Testis (tissue), 3 donors: ENCODE data around the gene VAMP8. TPM values are rescaled to one million over a fixed set of nuclear protein-coding genes. Genes with fewer than 3 reads are reported as not detected.

Experiments
- DNase-seq: peaks from one replicate; pipeline ENCODE4 v3.0.0-alpha.2; 2019
- H3K27ac ChIP-seq, 2 donors: fragments of 200-600 bp; sonication (generic); one replicate each; pipeline ENCODE4 v1.5.1; 2019
- H3K27me3 ChIP-seq: fragments of 200-600 bp; sonication (generic); one replicate; pipeline ENCODE4 v1.5.1; 2019
- H3K36me3 ChIP-seq: fragments of 200-600 bp; sonication (generic); one replicate; pipeline ENCODE4 v1.5.1; 2017; ENCODE audit warnings: low read depth; ENCODE audit errors: missing control alignments
- H3K4me1 ChIP-seq: fragments of 200-600 bp; sonication (generic); one replicate; pipeline ENCODE4 v1.5.1; 2019
- H3K4me3 ChIP-seq, 2 donors: fragments of 200-600 bp; sonication (generic); one replicate each; pipeline ENCODE4 v1.5.1; 2017 to 2019
- H3K9me3 ChIP-seq: fragments of 200-600 bp; sonication (generic); one replicate; pipeline ENCODE4 v1.5.1; 2017
- POLR2A ChIP-seq: fragments of 450-650 bp; IDR thresholded peaks from one replicate; pipeline ENCODE4 v1.6.1; 2017; ENCODE audit warnings: antibody characterized with exemption, mild to moderate bottlenecking, moderate library complexity
- whole genome bisulfite sequencing, 2 donors: methylation state at CpG; one replicate each; pipeline ENCODE4 v1.1.5; 2018; 5-methylcytosine and 5-hydroxymethylcytosine counted together
- intact Hi-C: fragments of 100-400 bp; cut with DNase I; formaldehyde crosslinking; loops from one replicate; pipeline ENCODE4 v1.15.1; 2023; ENCODE audit warnings: low total_unique reads
- polyA plus RNA-seq: library from polyadenylated mRNA; stranded (reverse); fragments of 350-450 nt; fragmentation: Illumina TruSeq; extraction: RNeasy Lipid Tissue Mini Kit (QIAGEN cat#74804); gene quantifications from one replicate; pipeline ENCODE4 v1.2.3, GENCODE V29; 2014; ENCODE audit warnings: low read depth, low replicate concordance; ENCODE audit not compliant: insufficient read depth
- total RNA-seq, 2 donors: library from RNA; depleted of rRNA; stranded (reverse); fragments of >200 nt; gene quantifications; one replicate each; pipeline ENCODE4 v1.2.3, GENCODE V29; 2016
- TF ChIP-seq, protein P1 (sequence below), 3 experiments: fragments of 450-650 bp in 2 of 3; fragments of 200-600 bp in 1 of 3; sonication (generic) in 1 of 3; IDR thresholded peaks; one replicate each; pipeline ENCODE4 v1.5.1; 2016 to 2019; ENCODE audit warnings: antibody characterized with exemption in 3 of 3, mild to moderate bottlenecking in 2 of 3, moderate library complexity in 1 of 3

The VAMP8 gene
- total and polyA plus RNA-seq, 3 donors from 2014 or later, result 10.8 to 59.0 (median 13.9) TPM

GRCh38 chr2:85577063-85577385 lies 362 bp upstream of the VAMP8 start:
- peaks cover 26% of the 10 kb centered on the region for H3K4me1 ChIP-seq
- 79 to 80% methylated on average over 3 of the region's 3 CpGs for WGBS, 2 donors
- no peak for TF ChIP-seq POLR2A
- TF ChIP-seq, protein P1, sequence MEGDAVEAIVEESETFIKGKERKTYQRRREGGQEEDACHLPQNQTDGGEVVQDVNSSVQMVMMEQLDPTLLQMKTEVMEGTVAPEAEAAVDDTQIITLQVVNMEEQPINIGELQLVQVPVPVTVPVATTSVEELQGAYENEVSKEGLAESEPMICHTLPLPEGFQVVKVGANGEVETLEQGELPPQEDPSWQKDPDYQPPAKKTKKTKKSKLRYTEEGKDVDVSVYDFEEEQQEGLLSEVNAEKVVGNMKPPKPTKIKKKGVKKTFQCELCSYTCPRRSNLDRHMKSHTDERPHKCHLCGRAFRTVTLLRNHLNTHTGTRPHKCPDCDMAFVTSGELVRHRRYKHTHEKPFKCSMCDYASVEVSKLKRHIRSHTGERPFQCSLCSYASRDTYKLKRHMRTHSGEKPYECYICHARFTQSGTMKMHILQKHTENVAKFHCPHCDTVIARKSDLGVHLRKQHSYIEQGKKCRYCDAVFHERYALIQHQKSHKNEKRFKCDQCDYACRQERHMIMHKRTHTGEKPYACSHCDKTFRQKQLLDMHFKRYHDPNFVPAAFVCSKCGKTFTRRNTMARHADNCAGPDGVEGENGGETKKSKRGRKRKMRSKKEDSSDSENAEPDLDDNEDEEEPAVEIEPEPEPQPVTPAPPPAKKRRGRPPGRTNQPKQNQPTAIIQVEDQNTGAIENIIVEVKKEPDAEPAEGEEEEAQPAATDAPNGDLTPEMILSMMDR (IDR thresholded peaks at IDR 0.05), result no peak
- intact Hi-C loops, result no loop called here
- H3K4me3 ChIP-seq, result no peak overlapping the region
- H3K27ac ChIP-seq, result peak overlapping the region in 1 of 2 donors; percentile 59
- H3K27me3 ChIP-seq, result no peaks in the 10 kb centered on the region
- no peaks in the 10 kb centered on the region for H3K9me3 ChIP-seq
- H3K36me3 ChIP-seq, result no peaks in the 10 kb centered on the region
- no peak for DNase-seq

- intact Hi-C loops, result no loop called here
- DNase-seq, result peak; percentile 41
- 55 to 62% methylated on average over 19 of the region's 19 CpGs for WGBS, 2 donors
- Histone ChIP-seq H3K27me3 (no peaks in the 10 kb centered on the region), H3K27ac (peak overlapping the region; percentile 19 to 59), H3K4me1 (peaks cover 26% of the 10 kb centered on the region), H3K9me3 (no peaks in the 10 kb centered on the region), H3K36me3 (no peaks in the 10 kb centered on the region), H3K4me3 (no peak overlapping the region)
- TF ChIP-seq POLR2A, result no peak
- TF ChIP-seq, protein P1 (IDR thresholded peaks at IDR 0.05), result no peak
Measured at GRCh38 chr2:85578243-85579180, 1.1 kb downstream of the VAMP8 start.

- DNase-seq, result no peak
- WGBS, 2 donors, result 29 to 46% methylated on average over 6 of the region's 6 CpGs
- Histone ChIP-seq H3K36me3 (no peaks in the 10 kb centered on the region), H3K27ac (peak overlapping the region; percentile 1 to 59), H3K4me1 (peaks cover 32% of the 10 kb centered on the region), H3K4me3 (no peak overlapping the region), H3K27me3 (no peaks in the 10 kb centered on the region), H3K9me3 (no peaks in the 10 kb centered on the region)
- intact Hi-C loops, result no loop called here
- TF ChIP-seq POLR2A, result no peak
- TF ChIP-seq, protein P1 (IDR thresholded peaks at IDR 0.05), result no peak
Measured at GRCh38 chr2:85579266-85579935, 2.0 kb downstream of the VAMP8 start.

- Histone ChIP-seq H3K4me1 (peaks cover 40% of the 10 kb centered on the region), H3K27me3 (no peaks in the 10 kb centered on the region), H3K4me3 (no peak overlapping the region), H3K27ac (peak overlapping the region in 1 of 2 donors; percentile 59), H3K9me3 (no peaks in the 10 kb centered on the region), H3K36me3 (no peaks in the 10 kb centered on the region)
- 64 to 82% methylated on average over 3 of the region's 3 CpGs for WGBS, 2 donors
- intact Hi-C loops, result no loop called here
- TF ChIP-seq, protein P1 (IDR thresholded peaks at IDR 0.05), result no peak
- DNase-seq, result no peak
Measured at GRCh38 chr2:85580206-85580605, 2.8 kb downstream of the VAMP8 start.
